Neural progenitor cell (in vitro differentiated cells): ENCODE measurements around the gene EVI5L. TPM values are rescaled to one million over a fixed set of nuclear protein-coding genes. Genes with fewer than 3 reads are reported as not detected.

ENCODE experiments used
- DNase-seq: peaks from one replicate; pipeline ENCODE4 v3.0.0-alpha.2; 2016; ENCODE audit warnings: low spot score
- H2AFZ ChIP-seq: fragments of 200-600 bp; sonication (generic); replicated peaks from 2 replicates; pipeline ENCODE4 v1.6.1; 2016; ENCODE audit warnings: antibody characterized with exemption
- H3F3A ChIP-seq: fragments of 200-600 bp; sonication (generic); 2 replicates; pipeline ENCODE4 v1.6.1; 2016; ENCODE audit warnings: antibody characterized with exemption, low read depth
- H3K27ac ChIP-seq: fragments of 200-600 bp; sonication (generic); 2 replicates; pipeline ENCODE4 v1.5.1; 2016; ENCODE audit warnings: mild to moderate bottlenecking
- H3K27me3 ChIP-seq: fragments of 200-600 bp; sonication (generic); 2 replicates; pipeline ENCODE4 v1.6.1; 2016; ENCODE audit warnings: mild to moderate bottlenecking, moderate library complexity
- H3K36me3 ChIP-seq: fragments of 200-600 bp; sonication (generic); 2 replicates; pipeline ENCODE4 v1.5.1; 2016
- H3K4me1 ChIP-seq: fragments of 200-600 bp; sonication (generic); 2 replicates; pipeline ENCODE4 v1.6.1; 2016; ENCODE audit warnings: mixed run types
- H3K4me2 ChIP-seq: fragments of 200-600 bp; sonication (generic); 2 replicates; pipeline ENCODE4 v1.6.1; 2016
- H3K4me3 ChIP-seq: fragments of 200-600 bp; sonication (generic); 2 replicates; pipeline ENCODE4 v1.5.1; 2016
- H3K79me2 ChIP-seq: fragments of 200-600 bp; sonication (generic); 2 replicates; pipeline ENCODE4 v1.6.1; 2016; ENCODE audit warnings: low read depth
- H3K9ac ChIP-seq: fragments of 200-600 bp; sonication (generic); 2 replicates; pipeline ENCODE4 v1.6.1; 2016
- H3K9me3 ChIP-seq: fragments of 200-600 bp; sonication (generic); 2 replicates; pipeline ENCODE4 v1.5.1; 2016; ENCODE audit warnings: low read depth
- H4K20me1 ChIP-seq: fragments of 200-600 bp; sonication (generic); 2 replicates; pipeline ENCODE4 v1.6.1; 2016; ENCODE audit warnings: low read depth
- H3K27ac Mint-ChIP-seq: 3 replicates; pipeline ENCODE4 v1.8.0; 2021; ENCODE audit warnings: mixed read lengths
- H3K27me3 Mint-ChIP-seq: 2 replicates; pipeline ENCODE4 v1.8.0; 2022; ENCODE audit warnings: low read depth, mild to moderate bottlenecking, inconsistent platforms, moderate library complexity, mixed read lengths; ENCODE audit not compliant: insufficient read depth
- H3K36me3 Mint-ChIP-seq: 3 replicates; pipeline ENCODE4 v1.8.0; 2021; ENCODE audit warnings: mixed read lengths
- H3K4me1 Mint-ChIP-seq: 3 replicates; pipeline ENCODE4 v1.8.0; 2021; ENCODE audit warnings: mixed read lengths
- H3K4me3 Mint-ChIP-seq: 3 replicates; pipeline ENCODE4 v1.8.0; 2021; ENCODE audit warnings: mild to moderate bottlenecking, moderate library complexity, mixed read lengths
- H3K9me3 Mint-ChIP-seq: 3 replicates; pipeline ENCODE4 v1.8.0; 2020; ENCODE audit warnings: mixed read lengths
- EZH2 ChIP-seq: fragments of 200-600 bp; sonication (generic); IDR thresholded peaks from 2 replicates; pipeline ENCODE4 v1.6.1; 2017; ENCODE audit warnings: antibody characterized with exemption, mild to moderate bottlenecking, moderate library complexity
- EZH2phosphoT487 ChIP-seq: fragments of 200-600 bp; sonication (generic); IDR thresholded peaks from 2 replicates; pipeline ENCODE4 v1.6.1; 2017; ENCODE audit warnings: antibody characterized with exemption
- total RNA-seq: library from RNA; depleted of rRNA; stranded (reverse); fragments of >200 nt; gene quantifications from 2 replicates; pipeline ENCODE4 v1.2.3, GENCODE V29; 2015; ENCODE audit warnings: low replicate concordance
- TF ChIP-seq, protein P1 (sequence below): fragments of 200-600 bp; sonication (generic); IDR thresholded peaks from 2 replicates; pipeline ENCODE4 v1.5.1; 2017; ENCODE audit warnings: antibody characterized with exemption, mild to moderate bottlenecking

Gene EVI5L
- total RNA-seq, 1 donor from 2014 or later, result 4.1 TPM

- Histone ChIP-seq H4K20me1 (peaks cover 23% of the 10 kb centered on the region), H3K27me3 (peaks cover 5% of the 10 kb centered on the region), H3K27ac (no peak overlapping the region), H3K9ac (no peak overlapping the region), H3F3A (peaks cover 9% of the 10 kb centered on the region), H2AFZ (no peak overlapping the region), H3K79me2 (peaks cover 23% of the 10 kb centered on the region), H3K4me1 (peaks cover 11% of the 10 kb centered on the region), H3K4me2 (no peak overlapping the region), H3K9me3 (no peaks in the 10 kb centered on the region), H3K36me3 (no peaks in the 10 kb centered on the region), H3K4me3 (no peak overlapping the region)
- DNase-seq, result no peak
- no peak overlapping the region for H3K4me3 Mint-ChIP-seq
- no peak overlapping the region for H3K27ac Mint-ChIP-seq
- H3K36me3 Mint-ChIP-seq, result peaks cover 2% of the 10 kb centered on the region
- peaks cover 7% of the 10 kb centered on the region for H3K27me3 Mint-ChIP-seq
- no peak for TF ChIP-seq EZH2
- TF ChIP-seq, protein P1, sequence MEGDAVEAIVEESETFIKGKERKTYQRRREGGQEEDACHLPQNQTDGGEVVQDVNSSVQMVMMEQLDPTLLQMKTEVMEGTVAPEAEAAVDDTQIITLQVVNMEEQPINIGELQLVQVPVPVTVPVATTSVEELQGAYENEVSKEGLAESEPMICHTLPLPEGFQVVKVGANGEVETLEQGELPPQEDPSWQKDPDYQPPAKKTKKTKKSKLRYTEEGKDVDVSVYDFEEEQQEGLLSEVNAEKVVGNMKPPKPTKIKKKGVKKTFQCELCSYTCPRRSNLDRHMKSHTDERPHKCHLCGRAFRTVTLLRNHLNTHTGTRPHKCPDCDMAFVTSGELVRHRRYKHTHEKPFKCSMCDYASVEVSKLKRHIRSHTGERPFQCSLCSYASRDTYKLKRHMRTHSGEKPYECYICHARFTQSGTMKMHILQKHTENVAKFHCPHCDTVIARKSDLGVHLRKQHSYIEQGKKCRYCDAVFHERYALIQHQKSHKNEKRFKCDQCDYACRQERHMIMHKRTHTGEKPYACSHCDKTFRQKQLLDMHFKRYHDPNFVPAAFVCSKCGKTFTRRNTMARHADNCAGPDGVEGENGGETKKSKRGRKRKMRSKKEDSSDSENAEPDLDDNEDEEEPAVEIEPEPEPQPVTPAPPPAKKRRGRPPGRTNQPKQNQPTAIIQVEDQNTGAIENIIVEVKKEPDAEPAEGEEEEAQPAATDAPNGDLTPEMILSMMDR, result no peak
- TF ChIP-seq EZH2phosphoT487, result no peak
- no peaks in the 10 kb centered on the region for H3K9me3 Mint-ChIP-seq
- H3K4me1 Mint-ChIP-seq, result peaks cover 20% of the 10 kb centered on the region
These were observed 71.3 kb downstream of the EVI5L start for GRCh38 chr19:7901337-7901736.

DNA sequence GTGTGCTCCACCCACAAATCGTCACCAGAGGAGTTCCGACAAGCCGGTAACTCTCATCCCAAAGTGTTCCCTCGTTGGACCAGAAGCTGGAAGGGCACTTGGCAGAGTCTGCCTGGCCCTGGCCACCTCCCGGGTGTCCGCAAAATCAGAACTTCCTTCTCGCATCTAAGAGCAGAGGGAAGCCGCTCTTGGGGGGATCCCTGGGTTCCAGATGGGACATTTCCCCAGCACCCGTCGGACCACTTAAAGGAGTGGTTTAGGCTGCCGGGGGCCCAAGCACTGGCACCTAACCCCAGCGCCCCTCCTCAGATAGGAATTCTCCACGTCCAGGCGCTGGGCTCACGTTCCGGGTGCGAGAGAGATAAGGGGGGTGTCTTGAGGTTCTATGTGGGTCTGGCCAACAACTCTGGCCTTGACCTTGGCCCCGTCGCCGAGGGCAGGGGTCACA, 72.8 kb downstream of the EVI5L start:
- Histone ChIP-seq H3K36me3 (no peaks in the 10 kb centered on the region), H2AFZ (peak overlapping the region; percentile 49), H3K79me2 (peaks cover 35% of the 10 kb centered on the region), H3K4me3 (peak overlapping the region; percentile 36), H3F3A (peaks cover 9% of the 10 kb centered on the region), H3K9ac (no peak overlapping the region), H3K4me2 (peak overlapping the region; percentile 70), H3K4me1 (peaks cover 11% of the 10 kb centered on the region), H4K20me1 (peaks cover 38% of the 10 kb centered on the region), H3K27me3 (peaks cover 5% of the 10 kb centered on the region), H3K9me3 (no peaks in the 10 kb centered on the region), H3K27ac (no peak overlapping the region)
- peaks cover 2% of the 10 kb centered on the region for H3K36me3 Mint-ChIP-seq
- DNase-seq, result no peak
- TF ChIP-seq EZH2phosphoT487, result no peak
- TF ChIP-seq, protein P1, result no peak
- no peak for TF ChIP-seq EZH2
- peaks cover 7% of the 10 kb centered on the region for H3K27me3 Mint-ChIP-seq
- no peaks in the 10 kb centered on the region for H3K9me3 Mint-ChIP-seq
- H3K4me3 Mint-ChIP-seq, result peak overlapping the region; percentile 92
- H3K27ac Mint-ChIP-seq, result peak overlapping the region; percentile 93
- peaks cover 20% of the 10 kb centered on the region for H3K4me1 Mint-ChIP-seq

- peaks cover 9% of the 10 kb centered on the region for H3F3A ChIP-seq
- Mint-ChIP-seq H3K4me3 (peak within 1 kb of the TSS; percentile 92), H3K27ac (peak within 1 kb of the TSS; percentile 93), H3K4me1 (peaks cover 20% of the 10 kb centered on the region), H3K36me3 (peaks cover 2% of the 10 kb centered on the region), H3K9me3 (no peaks in the 10 kb centered on the region), H3K27me3 (peaks cover 5% of the 10 kb centered on the region)
- no peaks in the 10 kb centered on the region for H3K36me3 ChIP-seq
- H4K20me1 ChIP-seq, result peaks cover 44% of the 10 kb centered on the region
- H3K9me3 ChIP-seq, result no peaks in the 10 kb centered on the region
- peaks cover 5% of the 10 kb centered on the region for H3K27me3 ChIP-seq
- peaks cover 37% of the 10 kb centered on the region for H3K79me2 ChIP-seq
- H3K4me2 ChIP-seq, result peak within 1 kb of the TSS; percentile 88
- H3K9ac ChIP-seq, result no peak within 1 kb of the TSS
- TF ChIP-seq EZH2, result no peak
- TF ChIP-seq, protein P1, result peak; percentile 71
- H3K4me3 ChIP-seq, result peak within 1 kb of the TSS; percentile 91
- DNase-seq, result peak; percentile 100
- peaks cover 11% of the 10 kb centered on the region for H3K4me1 ChIP-seq
- H3K27ac ChIP-seq, result no peak within 1 kb of the TSS
- peak within 1 kb of the TSS; percentile 49 for H2AFZ ChIP-seq
These were observed 73.4 kb downstream of the EVI5L start, which contains the start of gene MAP2K7 for GRCh38 chr19:7903244-7904073. Gene MAP2K7, plus strand, starts transcription at chr19:7903877. Its CDS starts 68 bp downstream, at chr19:7903945.
